OCI-LY7 (cell line): Measurements from ENCODE around the gene CUX1. TPM values are rescaled to one million over a fixed set of nuclear protein-coding genes. Genes with fewer than 3 reads are reported as not detected.
A peak's percentile ranks its signal among the peaks of the same experiment; 100 is the strongest.

Experiments used
- BruUV-seq: library from RNA; stranded (reverse); fragments of 400-500 nt; replicated peaks from 2 replicates; lab custom pipeline; 2021; lab: Mats Ljungman, UMichigan
- CTCF ChIA-PET: fragments of 300-600 bp; sonication (Branson Sonifier 250); formaldehyde crosslinking; loops from one replicate; lab custom pipeline; 2022; ENCODE audit warnings: antibody characterized with exemption; ENCODE audit not compliant: unreplicated experiment; lab: Charles Lee
- POLR2A ChIA-PET: fragments of 300-600 bp; sonication (Branson Sonifier 250); formaldehyde crosslinking; loops from one replicate; lab custom pipeline; 2022; ENCODE audit warnings: antibody characterized with exemption; lab: Charles Lee
- DNase-seq: peaks from one replicate; pipeline ENCODE4 v3.0.0-alpha.2; 2015; ENCODE audit warnings: low spot score
- H2AFZ ChIP-seq: fragments of 200-600 bp; sonication (generic), shearing (Covaris generic); 2 replicates; pipeline ENCODE4 v1.6.1; 2014; ENCODE audit warnings: mild to moderate bottlenecking, antibody characterized with exemption, low read length, moderate library complexity
- H3K27ac ChIP-seq: fragments of 200-600 bp; sonication (generic); 2 replicates; pipeline ENCODE4 v1.5.1; 2014; ENCODE audit warnings: mixed run types, low read depth, mild to moderate bottlenecking, moderate library complexity, low read length, inconsistent platforms; ENCODE audit not compliant: poor library complexity, severe bottlenecking
- H3K36me3 ChIP-seq: fragments of 200-600 bp; sonication (generic); 2 replicates; pipeline ENCODE4 v1.6.1; 2014; ENCODE audit warnings: mild to moderate bottlenecking, antibody characterized with exemption, low read length, moderate library complexity, mixed read lengths; ENCODE audit not compliant: insufficient read depth
- H3K4me1 ChIP-seq: fragments of 200-600 bp; sonication (generic); 2 replicates; pipeline ENCODE4 v1.5.1; 2014; ENCODE audit warnings: mild to moderate bottlenecking, low read length; ENCODE audit not compliant: insufficient read depth, poor library complexity, severe bottlenecking
- H3K4me2 ChIP-seq: fragments of 200-600 bp; sonication (generic); 2 replicates; pipeline ENCODE4 v1.6.1; 2014; ENCODE audit warnings: mild to moderate bottlenecking, low read length
- H3K4me3 ChIP-seq: fragments of 200-600 bp; sonication (generic); 2 replicates; pipeline ENCODE4 v1.5.1; 2014; ENCODE audit warnings: mild to moderate bottlenecking, low read depth, low read length; ENCODE audit not compliant: poor library complexity, severe bottlenecking
- H3K79me2 ChIP-seq: fragments of 200-600 bp; sonication (generic); 2 replicates; pipeline ENCODE4 v1.6.1; 2016; ENCODE audit warnings: low read depth, mild to moderate bottlenecking, low read length, moderate library complexity, mixed read lengths; ENCODE audit not compliant: insufficient read depth
- H3K9me2 ChIP-seq: fragments of 200-600 bp; sonication (generic); 2 replicates; pipeline ENCODE4 v1.6.1; 2016; ENCODE audit warnings: mild to moderate bottlenecking, low read length, mixed read lengths; ENCODE audit not compliant: insufficient read depth
- H3K9me3 ChIP-seq: fragments of 200-600 bp; sonication (generic); 2 replicates; pipeline ENCODE4 v1.6.1; 2014; ENCODE audit warnings: mild to moderate bottlenecking, mixed run types, low read length, mixed read lengths
- H4K20me1 ChIP-seq: fragments of 200-600 bp; sonication (generic); 2 replicates; pipeline ENCODE4 v1.6.1; 2014; ENCODE audit warnings: mild to moderate bottlenecking, antibody characterized with exemption, low read length, moderate library complexity, mixed read lengths; ENCODE audit not compliant: insufficient read depth
- CTCF ChIP-seq: fragments of 200-600 bp; sonication (generic); conservative IDR thresholded peaks from 2 replicates; pipeline ENCODE4 v1.5.1; 2014; ENCODE audit warnings: mild to moderate bottlenecking, antibody characterized with exemption, low read length, moderate library complexity, mixed read lengths
- EZH2phosphoT487 ChIP-seq: fragments of 200-600 bp; sonication (generic); IDR thresholded peaks from 2 replicates; pipeline ENCODE4 v1.6.1; 2018; ENCODE audit warnings: low read depth, borderline replicate concordance, mild to moderate bottlenecking, mixed run types, antibody characterized with exemption, low read length, moderate library complexity, mixed read lengths
- intact Hi-C: fragments of 100-400 bp; cut with micrococcal nuclease; formaldehyde crosslinking; loops from one replicate; pipeline ENCODE4 v1.10.0; 2022; ENCODE audit not compliant: unreplicated experiment
- total RNA-seq, 2 experiments: library from RNA; depleted of rRNA in 1 of 2; stranded (reverse); fragments of >200 nt in 1 of 2; shearing (Covaris generic) in 1 of 2; gene quantifications; 2 replicates each; pipeline ENCODE4 v1.2.3, GENCODE V29; 2014 to 2022

Gene CUX1
- total RNA-seq, 2 experiments from 2014 or later, result 143 to 199 TPM

GRCh38 chr7:102236592-102237287 lies 419.3 kb downstream of the CUX1 start:
- Histone ChIP-seq H3K9me3 (no peaks in the 10 kb centered on the region), H3K36me3 (peaks cover 96% of the 10 kb centered on the region), H3K27ac (no peak overlapping the region), H3K79me2 (no peaks in the 10 kb centered on the region), H2AFZ (no peak overlapping the region), H3K9me2 (no peaks in the 10 kb centered on the region), H4K20me1 (no peaks in the 10 kb centered on the region), H3K4me3 (no peak overlapping the region), H3K4me1 (peaks cover 10% of the 10 kb centered on the region), H3K4me2 (no peak overlapping the region)
- no peak for TF ChIP-seq EZH2phosphoT487
- TF ChIP-seq CTCF, result peak; percentile 85
- no TSS peak for BruUV-seq
- intact Hi-C loops, result loop anchor here (1.0 to 5.0 kb wide), 3 partner anchors 359 to 549 kb away; no protein-coding TSS in a partner anchor
- ChIA-PET CTCF (no interaction called here), POLR2A (interaction anchor here (1.0 kb wide), 1 partner anchor 366 kb away, joined by 3 read pairs; no protein-coding TSS in a partner anchor)
- peak; percentile 57 for DNase-seq

GRCh38 chr7:102239206-102239820 lies 421.9 kb downstream of the CUX1 start:
- intact Hi-C loops, result loop anchor here (5.0 kb wide), 2 partner anchors 362 to 552 kb away; no protein-coding TSS in a partner anchor
- no peak overlapping the region for H3K27ac ChIP-seq
- TF ChIP-seq CTCF (no peak), EZH2phosphoT487 (no peak)
- no peaks in the 10 kb centered on the region for H3K79me2 ChIP-seq
- ChIA-PET CTCF (no interaction called here), POLR2A (interaction anchor here (0.6 kb wide), 2 partner anchors 105 to 666 kb away, joined by 3 read pairs; no protein-coding TSS in a partner anchor)
- H3K4me1 ChIP-seq, result peaks cover 10% of the 10 kb centered on the region
- no peak overlapping the region for H3K4me3 ChIP-seq
- no peaks in the 10 kb centered on the region for H4K20me1 ChIP-seq
- peaks cover 94% of the 10 kb centered on the region for H3K36me3 ChIP-seq
- BruUV-seq, result no TSS peak
- no peaks in the 10 kb centered on the region for H3K9me2 ChIP-seq
- no peak overlapping the region for H2AFZ ChIP-seq
- no peak for DNase-seq
- no peak overlapping the region for H3K4me2 ChIP-seq
- no peaks in the 10 kb centered on the region for H3K9me3 ChIP-seq

- H3K9me3 ChIP-seq, result no peaks in the 10 kb centered on the region
- CTCF ChIA-PET, result no interaction called here
- BruUV-seq, result no TSS peak
These were observed 424.0 kb downstream of the CUX1 start for GRCh38 chr7:102241431-102241830.

More at GRCh38 chr7:102241431-102241830, 424.0 kb downstream of the CUX1 start:
- H4K20me1 ChIP-seq, result no peaks in the 10 kb centered on the region
- DNase-seq, result no peak
- H3K4me1 ChIP-seq, result peaks cover 10% of the 10 kb centered on the region
- peaks cover 93% of the 10 kb centered on the region for H3K36me3 ChIP-seq
- H3K4me3 ChIP-seq, result no peak overlapping the region
- POLR2A ChIA-PET, result interaction anchor here (0.6 to 1.4 kb wide), 3 partner anchors 10 to 386 kb away, joined by 4 to 6 read pairs (median 4); no protein-coding TSS in a partner anchor
- TF ChIP-seq CTCF (no peak), EZH2phosphoT487 (no peak)
- no peaks in the 10 kb centered on the region for H3K79me2 ChIP-seq
- H3K27ac ChIP-seq, result no peak overlapping the region
- intact Hi-C loops, result loop anchor here (2.0 to 5.0 kb wide), 2 partner anchors 249 to 499 kb away; no protein-coding TSS in a partner anchor
- H3K9me2 ChIP-seq, result no peaks in the 10 kb centered on the region
- no peak overlapping the region for H3K4me2 ChIP-seq
- no peak overlapping the region for H2AFZ ChIP-seq
